DOHH2 (cell line): Measurements from ENCODE around the gene SAFB.
A peak's percentile ranks its signal among the peaks of the same experiment; 100 is the strongest.

ENCODE experiments used
- H3F3A ChIP-seq: fragments of 200-600 bp; sonication (generic), shearing (Covaris generic); 2 replicates; pipeline ENCODE4 v1.6.0; 2016; ENCODE audit warnings: antibody characterized with exemption, mild to moderate bottlenecking; ENCODE audit not compliant: control insufficient read depth, insufficient read depth
- H3K27ac ChIP-seq: fragments of 200-600 bp; sonication (generic); 2 replicates; pipeline ENCODE4 v1.5.1; 2014; ENCODE audit warnings: low read depth, mild to moderate bottlenecking, low read length, moderate library complexity
- H3K27me3 ChIP-seq: fragments of 200-600 bp; sonication (generic); 2 replicates; pipeline ENCODE4 v1.6.1; 2014; ENCODE audit warnings: mild to moderate bottlenecking, low read length, mixed read lengths; ENCODE audit not compliant: control insufficient read depth
- H3K36me3 ChIP-seq: fragments of 200-600 bp; sonication (generic); 2 replicates; pipeline ENCODE4 v1.6.1; 2014; ENCODE audit warnings: mild to moderate bottlenecking, low read length, moderate library complexity, mixed read lengths; ENCODE audit not compliant: control insufficient read depth
- H3K4me1 ChIP-seq: fragments of 200-600 bp; sonication (generic); 2 replicates; pipeline ENCODE4 v1.6.1; 2014; ENCODE audit warnings: mild to moderate bottlenecking, low read length, mixed read lengths; ENCODE audit not compliant: control insufficient read depth
- H3K4me2 ChIP-seq: fragments of 200-600 bp; sonication (generic); 2 replicates; pipeline ENCODE4 v1.6.0; 2014; ENCODE audit warnings: mild to moderate bottlenecking, low read length, moderate library complexity
- H3K4me3 ChIP-seq: fragments of 200-600 bp; sonication (generic); 2 replicates; pipeline ENCODE4 v1.5.1; 2014; ENCODE audit warnings: mild to moderate bottlenecking, low read length, mixed read lengths
- H3K79me2 ChIP-seq: fragments of 200-600 bp; sonication (generic); 2 replicates; pipeline ENCODE4 v1.6.1; 2014; ENCODE audit warnings: mild to moderate bottlenecking, low read length, mixed read lengths; ENCODE audit not compliant: control insufficient read depth
- H3K9me2 ChIP-seq: fragments of 200-600 bp; sonication (generic); replicated peaks from 2 replicates; pipeline ENCODE4 v1.6.1; 2014; ENCODE audit warnings: mild to moderate bottlenecking, low read length, mixed read lengths; ENCODE audit not compliant: control insufficient read depth
- H3K9me3 ChIP-seq: fragments of 200-600 bp; sonication (generic); 2 replicates; pipeline ENCODE4 v1.6.1; 2014; ENCODE audit warnings: antibody characterized with exemption, low read length, mixed read lengths; ENCODE audit not compliant: control insufficient read depth, insufficient read depth
- H4K20me1 ChIP-seq: fragments of 200-600 bp; sonication (generic); 2 replicates; pipeline ENCODE4 v1.6.0; 2014; ENCODE audit warnings: low read depth, mild to moderate bottlenecking, antibody characterized with exemption, low read length, moderate library complexity; ENCODE audit not compliant: control insufficient read depth, insufficient read depth
- EZH2phosphoT487 ChIP-seq: fragments of 200-600 bp; sonication (generic); IDR thresholded peaks from 2 replicates; pipeline ENCODE4 v1.6.1; 2017; ENCODE audit warnings: borderline replicate concordance, mild to moderate bottlenecking, antibody characterized with exemption, low read length, moderate library complexity, mixed read lengths
- TF ChIP-seq, protein P1 (sequence below): fragments of 200-600 bp; sonication (generic); IDR thresholded peaks from one replicate; pipeline ENCODE4 v1.5.1; 2014; ENCODE audit warnings: antibody characterized with exemption, mild to moderate bottlenecking, low read depth, low read length; ENCODE audit not compliant: poor library complexity, severe bottlenecking

The SAFB gene

GRCh38 chr19:5627395-5627904 lies 4.6 kb downstream of the SAFB start:
- no peaks in the 10 kb centered on the region for H3K9me2 ChIP-seq
- no peaks in the 10 kb centered on the region; the same call in 1 of the 2 replicates for H3K27me3 ChIP-seq
- TF ChIP-seq, protein P1, sequence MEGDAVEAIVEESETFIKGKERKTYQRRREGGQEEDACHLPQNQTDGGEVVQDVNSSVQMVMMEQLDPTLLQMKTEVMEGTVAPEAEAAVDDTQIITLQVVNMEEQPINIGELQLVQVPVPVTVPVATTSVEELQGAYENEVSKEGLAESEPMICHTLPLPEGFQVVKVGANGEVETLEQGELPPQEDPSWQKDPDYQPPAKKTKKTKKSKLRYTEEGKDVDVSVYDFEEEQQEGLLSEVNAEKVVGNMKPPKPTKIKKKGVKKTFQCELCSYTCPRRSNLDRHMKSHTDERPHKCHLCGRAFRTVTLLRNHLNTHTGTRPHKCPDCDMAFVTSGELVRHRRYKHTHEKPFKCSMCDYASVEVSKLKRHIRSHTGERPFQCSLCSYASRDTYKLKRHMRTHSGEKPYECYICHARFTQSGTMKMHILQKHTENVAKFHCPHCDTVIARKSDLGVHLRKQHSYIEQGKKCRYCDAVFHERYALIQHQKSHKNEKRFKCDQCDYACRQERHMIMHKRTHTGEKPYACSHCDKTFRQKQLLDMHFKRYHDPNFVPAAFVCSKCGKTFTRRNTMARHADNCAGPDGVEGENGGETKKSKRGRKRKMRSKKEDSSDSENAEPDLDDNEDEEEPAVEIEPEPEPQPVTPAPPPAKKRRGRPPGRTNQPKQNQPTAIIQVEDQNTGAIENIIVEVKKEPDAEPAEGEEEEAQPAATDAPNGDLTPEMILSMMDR: no peak
- no peak for TF ChIP-seq EZH2phosphoT487
- H3K27ac ChIP-seq: peak overlapping the region; percentile 7; the same call in 1 of the 2 replicates
- no peaks in the 10 kb centered on the region for H3K9me3 ChIP-seq
- peaks cover 94% of the 10 kb centered on the region for H3K36me3 ChIP-seq
- peaks cover 98% of the 10 kb centered on the region for H3K79me2 ChIP-seq
- peaks cover 64% of the 10 kb centered on the region for H4K20me1 ChIP-seq
- peak overlapping the region; percentile 29 for H3K4me3 ChIP-seq
- peaks cover 56% of the 10 kb centered on the region for H3K4me1 ChIP-seq
- H3F3A ChIP-seq: peaks cover 2% of the 10 kb centered on the region; the same call in 1 of the 2 replicates
- H3K4me2 ChIP-seq: peak overlapping the region; percentile 78

DNA sequence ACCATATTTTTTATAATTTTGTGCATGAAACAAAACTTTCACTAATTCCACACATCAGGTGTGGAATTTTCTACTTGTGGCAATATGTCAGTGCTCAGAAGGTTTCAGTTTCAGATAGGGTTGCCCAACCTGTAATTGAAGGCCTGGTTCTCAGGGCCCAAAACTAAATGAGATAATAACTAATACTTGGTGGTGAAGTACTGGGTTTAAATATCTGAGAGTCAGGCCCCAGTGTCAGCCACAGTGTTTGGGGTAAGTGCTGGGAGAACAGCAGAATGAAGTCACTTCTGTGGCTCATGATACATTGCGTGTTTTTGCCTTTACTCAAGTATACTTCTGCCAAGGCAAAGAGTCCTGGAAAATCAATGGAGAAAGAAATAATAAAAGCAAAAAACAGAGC lies 5.6 kb downstream of the SAFB start:
- TF ChIP-seq, protein P1: no peak
- no peak for TF ChIP-seq EZH2phosphoT487
- H3K79me2 ChIP-seq: peaks cover 100% of the 10 kb centered on the region
- H4K20me1 ChIP-seq: peaks cover 68% of the 10 kb centered on the region
- peaks cover 97% of the 10 kb centered on the region for H3K36me3 ChIP-seq
- H3F3A ChIP-seq: peaks cover 2% of the 10 kb centered on the region; the same call in 1 of the 2 replicates
- no peaks in the 10 kb centered on the region for H3K9me3 ChIP-seq
- no peaks in the 10 kb centered on the region; the same call in 1 of the 2 replicates for H3K27me3 ChIP-seq
- H3K4me1 ChIP-seq: peaks cover 56% of the 10 kb centered on the region
- H3K4me2 ChIP-seq: 0 out of 2 replicates have a peak overlapping the region, but pooled peaks have one; percentile 78
- no peaks in the 10 kb centered on the region for H3K9me2 ChIP-seq
- no peak overlapping the region for H3K27ac ChIP-seq
- H3K4me3 ChIP-seq: no peak overlapping the region

DNA sequence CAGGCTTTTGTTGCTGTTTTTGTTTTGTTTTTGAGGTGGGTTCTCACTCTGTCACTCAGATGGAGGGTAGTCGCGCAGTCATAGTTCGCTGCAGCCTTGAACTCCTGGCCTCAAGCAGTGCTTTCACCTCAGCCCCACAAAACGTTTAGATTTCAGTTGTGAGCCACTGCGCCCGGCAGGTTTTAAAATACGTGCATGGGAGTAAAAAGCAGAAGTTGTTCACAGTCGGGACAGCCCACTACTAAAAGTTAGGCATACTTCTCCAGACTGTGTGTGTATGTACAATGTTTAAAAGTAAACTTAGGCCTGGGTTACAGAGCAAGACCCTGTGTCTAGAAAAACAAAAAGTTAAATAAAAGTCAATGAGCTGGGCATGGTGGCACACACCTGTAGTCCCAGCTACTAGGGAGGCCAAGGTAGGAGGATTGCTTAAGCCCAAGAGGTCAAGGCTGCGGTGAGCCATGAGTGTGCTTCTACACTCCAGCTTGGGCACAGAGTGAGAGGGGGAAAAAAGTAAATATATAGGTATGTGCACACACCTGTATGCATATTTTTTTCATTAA lies 6.1 kb downstream of the SAFB start:
- peaks cover 56% of the 10 kb centered on the region for H3K4me1 ChIP-seq

More for the DNA sequence above, 6.1 kb downstream of the SAFB start:
- H3K36me3 ChIP-seq: peaks cover 96% of the 10 kb centered on the region
- H3K79me2 ChIP-seq: peaks cover 100% of the 10 kb centered on the region
- no peak overlapping the region for H3K27ac ChIP-seq
- no peak overlapping the region for H3K4me3 ChIP-seq
- no peak for TF ChIP-seq EZH2phosphoT487
- TF ChIP-seq, protein P1: no peak
- H3K4me2 ChIP-seq: peak overlapping the region; percentile 5; the same call in 1 of the 2 replicates
- H3K9me3 ChIP-seq: no peaks in the 10 kb centered on the region
- peaks cover 2% of the 10 kb centered on the region; the same call in 1 of the 2 replicates for H3F3A ChIP-seq
- H3K27me3 ChIP-seq: no peaks in the 10 kb centered on the region
- peaks cover 71% of the 10 kb centered on the region for H4K20me1 ChIP-seq
- no peaks in the 10 kb centered on the region for H3K9me2 ChIP-seq
